Measurements from ENCODE around the gene IL12RB2.
"Not testable (repeated sequence)": the region's sequence is repeated elsewhere in the genome, so short reads cannot be mapped to it uniquely, and the experiment has no call there.

Gene IL12RB2

GRCh38 chr1:67431156-67431765 is 123.6 kb downstream of the IL12RB2 start:
- DNase-seq (ENCODE audit: low read depth), result no peak

DNA sequence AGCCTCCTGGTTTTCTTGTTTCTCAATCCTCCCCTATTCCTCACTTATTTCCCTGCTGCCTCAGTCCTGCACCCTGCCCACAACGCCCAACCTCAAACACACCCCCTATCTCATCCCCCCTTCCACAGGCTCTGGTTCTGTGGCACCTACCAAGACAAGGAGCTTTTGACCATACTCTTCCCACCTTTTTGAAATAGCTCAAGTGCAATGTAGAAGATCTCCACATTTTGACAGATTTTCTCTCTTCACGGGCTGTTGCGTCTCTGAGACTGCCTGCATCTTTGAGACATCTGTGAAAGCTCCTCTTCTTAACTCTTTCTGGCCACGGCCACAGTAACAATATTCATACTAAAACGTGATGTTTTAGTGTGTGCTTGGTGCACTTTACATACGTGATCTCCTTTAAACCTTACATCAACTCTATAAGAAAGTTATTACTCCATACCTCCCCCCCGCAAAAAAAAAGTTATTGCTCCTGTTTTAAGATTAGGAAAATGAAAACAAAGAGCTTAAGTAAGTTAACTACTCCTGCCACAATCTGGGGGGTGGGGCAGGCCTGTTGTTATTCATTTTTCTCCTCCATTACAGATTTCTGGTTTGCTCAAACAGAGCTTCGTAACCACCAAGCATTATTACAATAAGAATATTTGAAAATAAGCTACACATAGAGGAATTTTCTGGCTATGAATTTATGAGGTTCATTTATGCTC is 124.4 kb downstream of the IL12RB2 start:
- no peak for DNase-seq (ENCODE audit: low read depth)

DNA sequence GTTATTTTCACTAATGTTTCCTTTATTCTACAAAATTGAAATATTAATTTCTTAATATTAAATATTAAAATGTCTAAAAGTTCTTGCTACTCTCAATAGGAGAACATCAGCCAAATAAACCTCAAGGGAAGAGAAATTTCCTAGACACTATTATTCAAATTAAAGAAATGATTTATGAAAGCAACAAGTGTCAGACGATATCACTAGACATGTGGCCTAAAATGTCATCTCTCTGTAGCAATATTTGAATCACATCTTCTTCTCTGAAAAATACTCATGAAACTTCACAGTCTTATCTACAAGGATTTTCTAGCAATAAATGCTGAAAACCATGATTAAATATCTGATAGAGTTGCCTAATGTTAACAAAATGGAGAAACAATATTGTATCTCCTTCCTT is 125.1 kb downstream of the IL12RB2 start:
- DNase-seq (ENCODE audit: low read depth), result no peak

- no peak for DNase-seq (ENCODE audit: low read depth)
Observed at GRCh38 chr1:67433837-67434236, 126.2 kb downstream of the IL12RB2 start.

GRCh38 chr1:67434491-67434890 is 126.8 kb downstream of the IL12RB2 start:
- DNase-seq (ENCODE audit: low read depth), result peak; percentile 44

DNA sequence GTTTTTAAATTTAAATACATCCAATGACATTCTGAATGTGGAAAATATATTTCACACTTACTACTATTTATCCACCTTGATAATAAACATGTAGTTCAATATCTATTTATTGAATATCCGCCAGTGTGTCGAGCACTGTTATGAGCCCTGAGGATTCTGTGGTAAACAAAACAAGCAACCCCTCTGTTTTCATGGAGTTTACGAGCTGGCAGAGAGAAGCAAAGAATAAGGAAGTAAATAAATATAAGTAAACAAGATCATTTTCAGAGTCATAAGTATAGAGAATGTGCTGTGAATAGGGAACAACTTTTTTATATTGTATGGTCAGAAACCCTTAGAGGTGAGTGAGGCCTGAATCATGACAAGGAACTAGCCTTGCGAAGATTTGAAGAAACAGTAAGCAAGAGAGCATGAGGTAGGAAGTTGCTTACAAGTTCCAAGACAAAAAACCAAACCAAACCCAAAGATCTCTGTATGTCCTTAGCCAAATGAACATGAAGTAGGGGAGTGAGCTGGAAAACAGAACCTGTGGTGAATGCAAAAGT is 128.9 kb downstream of the IL12RB2 start:
- DNase-seq (ENCODE audit: low read depth), result no peak

DNA sequence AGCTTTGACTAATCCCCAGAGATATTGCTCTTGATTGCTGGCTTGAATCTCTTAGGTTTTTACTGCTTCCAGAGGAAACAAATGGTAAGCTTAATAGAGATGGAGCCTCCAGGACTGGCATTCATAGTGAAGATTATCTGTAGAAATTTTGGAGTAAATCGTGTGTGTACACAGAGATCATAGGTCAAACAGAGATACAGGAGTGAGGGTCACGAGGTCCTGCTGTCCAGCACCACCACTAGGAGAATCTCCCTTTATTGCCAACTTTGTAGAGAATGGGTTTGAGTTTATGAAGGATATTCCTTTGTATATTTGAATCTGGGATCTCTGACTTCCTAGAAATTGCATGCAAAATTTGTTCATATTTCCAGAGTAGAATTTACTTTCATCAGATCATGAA is 130.3 kb downstream of the IL12RB2 start:
- no peak for DNase-seq (ENCODE audit: low read depth)

GRCh38 chr1:67439277-67440029 is 131.8 kb downstream of the IL12RB2 start:
- DNase-seq (ENCODE audit: low read depth), result no peak

- no peak for DNase-seq (ENCODE audit: low read depth)
Observed at GRCh38 chr1:67440339-67440738, 132.7 kb downstream of the IL12RB2 start.

DNA sequence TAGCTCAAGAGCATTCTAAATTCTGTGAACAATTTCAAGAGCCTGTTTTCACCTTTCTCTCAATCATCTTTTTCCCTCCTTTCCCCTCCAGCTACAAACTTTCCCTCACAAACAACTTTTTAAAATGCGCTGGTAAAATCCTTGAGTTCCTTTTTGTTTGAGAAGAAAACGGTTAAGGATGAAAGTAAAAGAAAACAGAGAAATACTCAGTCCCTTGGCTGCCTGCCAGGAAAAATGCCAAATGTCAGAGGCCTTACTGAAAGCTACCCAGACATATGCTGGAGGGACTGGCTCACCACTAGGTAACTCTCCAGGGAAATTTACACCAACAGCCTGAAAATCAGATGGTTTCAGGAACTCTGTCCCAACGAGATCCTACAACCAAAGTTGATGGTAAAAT is 133.5 kb downstream of the IL12RB2 start:
- peak; percentile 38 for DNase-seq (ENCODE audit: low read depth)

- no peak for DNase-seq (ENCODE audit: low read depth)
Observed at GRCh38 chr1:67441739-67442281, 134.1 kb downstream of the IL12RB2 start.

DNA sequence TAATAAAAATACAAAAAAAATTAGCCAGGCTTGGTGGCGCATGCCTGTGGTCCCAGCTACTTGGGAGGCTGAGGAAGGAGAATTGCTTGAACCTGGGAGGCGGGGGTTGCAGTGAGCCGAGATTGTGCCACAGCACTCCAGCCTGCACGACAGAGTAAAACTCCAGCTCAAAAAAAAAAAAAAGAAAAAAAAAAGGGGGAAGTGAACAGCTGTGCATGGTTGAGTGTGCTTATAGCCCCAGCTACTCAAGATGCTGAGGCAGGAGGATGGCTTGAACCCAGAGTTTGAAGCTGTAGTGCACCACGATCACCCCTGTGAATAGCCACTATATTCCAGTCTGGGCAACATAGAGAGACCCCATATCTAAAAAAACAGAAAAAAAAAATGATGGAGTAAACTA is 138.3 kb downstream of the IL12RB2 start:
- not testable (repeated sequence) for DNase-seq (ENCODE audit: low read depth)
